SU-DHL-6 (cell line): ENCODE results near the gene RASGRP2.

Source experiments
- CTCF ChIP-seq: fragments of 200-600 bp; sonication (generic); IDR thresholded peaks from one replicate; pipeline ENCODE4 v1.5.1; 2017; ENCODE audit warnings: antibody characterized with exemption, mild to moderate bottlenecking, low read length, moderate library complexity; ENCODE audit not compliant: insufficient read depth, poor library complexity, severe bottlenecking
- EZH2phosphoT487 ChIP-seq: fragments of 200-600 bp; sonication (generic), shearing (Covaris generic); conservative IDR thresholded peaks from 2 replicates; pipeline ENCODE4 v1.6.1; 2018; ENCODE audit warnings: mild to moderate bottlenecking, antibody characterized with exemption, low read length, moderate library complexity, mixed read lengths

- TF ChIP-seq CTCF: no peak
- no peak for TF ChIP-seq EZH2phosphoT487
These were observed 21.4 kb upstream of the RASGRP2 start for GRCh38 chr11:64765291-64765850.
